Retinal pigment epithelial cell (primary cell): ENCODE measurements around the gene PARK7.

Experiments used
- DNase-seq: peaks from one replicate; pipeline ENCODE4 v3.0.0-alpha.2; 2010; ENCODE audit warnings: low read depth
- H3K4me3 ChIP-seq: 2 replicates; pipeline ENCODE4 v1.5.1; 2011; ENCODE audit warnings: mild to moderate bottlenecking, low read length, control low read depth, moderate library complexity
- TF ChIP-seq, protein P1 (sequence below): conservative IDR thresholded peaks from 2 replicates; pipeline ENCODE4 v1.5.1; 2011; ENCODE audit warnings: low read depth, low read length, control low read depth, inconsistent platforms

Gene PARK7

DNA sequence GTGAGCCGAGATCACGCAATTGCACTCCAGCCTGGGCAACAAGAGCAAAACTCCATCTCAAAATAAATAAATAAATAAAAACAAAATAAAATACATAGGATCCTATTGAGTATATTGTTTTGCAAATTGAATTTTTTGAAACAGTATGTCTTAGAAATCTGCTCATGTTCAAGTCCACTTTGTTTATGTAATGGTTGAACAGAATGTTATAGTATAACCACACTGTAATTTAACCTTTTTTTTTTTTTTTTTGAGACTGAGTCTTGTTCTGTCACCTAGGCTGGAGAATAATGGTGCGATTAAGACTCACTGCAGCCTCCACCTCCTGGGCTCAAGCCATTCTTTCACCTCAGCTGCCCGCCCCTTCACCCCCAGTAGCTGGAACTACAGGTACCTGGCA lies 31.4 kb downstream of the PARK7 start:
- TF ChIP-seq, protein P1, sequence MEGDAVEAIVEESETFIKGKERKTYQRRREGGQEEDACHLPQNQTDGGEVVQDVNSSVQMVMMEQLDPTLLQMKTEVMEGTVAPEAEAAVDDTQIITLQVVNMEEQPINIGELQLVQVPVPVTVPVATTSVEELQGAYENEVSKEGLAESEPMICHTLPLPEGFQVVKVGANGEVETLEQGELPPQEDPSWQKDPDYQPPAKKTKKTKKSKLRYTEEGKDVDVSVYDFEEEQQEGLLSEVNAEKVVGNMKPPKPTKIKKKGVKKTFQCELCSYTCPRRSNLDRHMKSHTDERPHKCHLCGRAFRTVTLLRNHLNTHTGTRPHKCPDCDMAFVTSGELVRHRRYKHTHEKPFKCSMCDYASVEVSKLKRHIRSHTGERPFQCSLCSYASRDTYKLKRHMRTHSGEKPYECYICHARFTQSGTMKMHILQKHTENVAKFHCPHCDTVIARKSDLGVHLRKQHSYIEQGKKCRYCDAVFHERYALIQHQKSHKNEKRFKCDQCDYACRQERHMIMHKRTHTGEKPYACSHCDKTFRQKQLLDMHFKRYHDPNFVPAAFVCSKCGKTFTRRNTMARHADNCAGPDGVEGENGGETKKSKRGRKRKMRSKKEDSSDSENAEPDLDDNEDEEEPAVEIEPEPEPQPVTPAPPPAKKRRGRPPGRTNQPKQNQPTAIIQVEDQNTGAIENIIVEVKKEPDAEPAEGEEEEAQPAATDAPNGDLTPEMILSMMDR: no peak
- H3K4me3 ChIP-seq: no peak overlapping the region
- no peak for DNase-seq

- no peak overlapping the region for H3K4me3 ChIP-seq
- TF ChIP-seq, protein P1: no peak
- no peak for DNase-seq
These were observed 32.3 kb downstream of the PARK7 start for GRCh38 chr1:7993593-7994479.

DNA sequence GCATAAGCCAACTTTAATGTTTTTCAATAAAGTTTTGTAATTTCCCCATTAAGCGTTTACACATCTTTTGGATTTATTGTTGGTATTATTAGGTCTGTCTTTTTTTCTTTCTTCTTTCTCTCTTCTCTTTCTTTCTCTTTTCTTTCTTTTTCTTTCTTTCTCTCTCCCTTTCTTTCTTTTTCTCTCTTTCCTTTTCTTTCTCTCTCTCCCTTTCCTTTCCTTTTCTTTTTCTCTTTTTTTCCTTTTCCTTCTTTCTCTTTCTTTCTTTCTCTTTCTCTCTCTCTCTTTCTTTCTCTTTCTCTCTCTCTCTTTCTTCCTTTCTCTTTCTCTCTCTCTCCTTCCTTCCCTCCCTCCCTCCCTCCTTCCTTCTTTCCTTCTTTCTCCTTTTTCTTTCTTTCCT lies 33.3 kb downstream of the PARK7 start:
- no peak for DNase-seq
- H3K4me3 ChIP-seq: no peak overlapping the region
- TF ChIP-seq, protein P1: no peak

GRCh38 chr1:7995437-7995836 lies 33.9 kb downstream of the PARK7 start:
- TF ChIP-seq, protein P1: no peak
- H3K4me3 ChIP-seq: no peak overlapping the region
- DNase-seq: no peak

DNA sequence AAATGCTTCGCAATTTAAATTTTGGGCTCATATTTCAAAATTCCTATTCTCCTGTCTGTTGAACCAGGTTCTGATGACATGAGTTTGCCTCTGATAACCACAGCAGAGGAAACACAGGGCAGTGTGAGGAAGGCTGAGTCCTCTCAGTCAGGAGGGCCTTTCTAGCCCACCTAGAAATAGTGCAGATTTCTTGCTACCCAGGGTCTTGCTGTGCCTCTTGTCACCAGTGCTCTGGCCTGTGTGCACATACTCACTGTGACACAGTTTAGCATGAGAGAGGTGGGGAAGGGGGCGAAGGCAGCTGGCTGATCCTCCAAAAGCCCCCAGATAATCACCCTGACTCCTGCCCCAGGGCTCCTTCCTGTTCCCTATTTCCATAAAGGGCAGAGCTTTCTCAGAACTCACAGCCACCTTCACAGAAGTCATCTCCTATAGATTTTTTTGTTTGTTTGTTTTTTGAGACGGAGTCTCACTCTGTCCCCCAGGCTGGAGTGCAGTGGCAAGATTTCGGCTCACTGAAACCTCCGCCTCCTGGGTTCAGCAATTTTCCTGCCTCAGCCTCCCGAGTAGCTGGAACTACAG lies 40.9 kb downstream of the PARK7 start:
- no peak overlapping the region for H3K4me3 ChIP-seq
- TF ChIP-seq, protein P1: no peak
- no peak for DNase-seq

GRCh38 chr1:8002921-8003320 lies 41.4 kb downstream of the PARK7 start:
- TF ChIP-seq, protein P1: no peak
- no peak overlapping the region for H3K4me3 ChIP-seq
- DNase-seq: no peak

DNA sequence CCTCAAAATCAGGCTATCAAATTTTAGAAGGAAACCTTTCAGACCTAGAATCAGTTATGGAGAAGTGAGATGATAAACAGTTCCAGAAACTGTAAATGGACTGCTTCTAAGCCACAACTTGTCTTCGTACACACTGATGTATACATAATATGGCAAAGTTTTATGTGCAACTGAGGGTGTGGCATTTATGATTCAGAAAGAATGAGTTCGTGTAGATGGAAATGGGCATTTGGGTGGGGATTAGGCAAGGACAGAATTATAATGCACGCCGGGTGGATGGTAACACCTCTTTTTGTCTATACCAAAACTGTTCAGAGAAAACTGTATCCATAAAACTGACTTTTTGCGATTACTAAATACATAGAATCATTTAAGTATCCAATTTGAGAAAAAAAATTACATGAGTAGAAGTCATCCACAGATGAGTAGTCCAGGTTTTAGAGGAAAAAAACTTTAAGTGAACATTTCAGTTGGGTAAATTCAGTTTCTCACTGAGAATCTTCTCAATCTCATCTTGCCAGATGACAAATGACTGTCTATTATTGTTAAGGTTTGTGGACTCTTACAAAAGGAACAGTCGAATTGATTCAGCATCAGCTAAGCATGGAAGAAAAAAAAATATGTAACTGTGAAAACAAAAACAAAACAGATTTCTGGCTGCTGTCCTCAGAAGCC lies 42.1 kb downstream of the PARK7 start:
- TF ChIP-seq, protein P1: no peak
- DNase-seq: no peak
- H3K4me3 ChIP-seq: no peak overlapping the region
